RWPE1 (cell line): ENCODE results near the gene MYH8.

Experiments
- CTCF ChIA-PET: fragments of 350-600 bp; sonication (Branson Sonifier 250); formaldehyde crosslinking; extraction: SDS; loops from one replicate; lab custom pipeline; 2021; lab: Yijun Ruan, JAX
- POLR2A ChIA-PET: fragments of 400-600 bp; formaldehyde crosslinking; extraction: SDS; loops from one replicate; lab custom pipeline; 2020; ENCODE audit warnings: antibody characterized with exemption; ENCODE audit not compliant: low non-redundant PET; lab: Yijun Ruan, JAX
- DNase-seq: peaks from one replicate; pipeline ENCODE4 v3.0.0; 2012; ENCODE audit warnings: low spot score
- H3K27ac ChIP-seq: fragments of 450-650 bp; 2 replicates; pipeline ENCODE4 v1.5.1; 2017
- CTCF ChIP-seq: fragments of 450-650 bp; conservative IDR thresholded peaks from 2 replicates; pipeline ENCODE4 v1.5.1; 2017; ENCODE audit warnings: low read depth, mild to moderate bottlenecking

Gene MYH8

GRCh38 chr17:10447026-10447931, 25.5 kb upstream of the MYH8 start:
- CTCF ChIA-PET: no interaction called here
- POLR2A ChIA-PET: no interaction called here
- no peak for TF ChIP-seq CTCF
- no peak overlapping the region for H3K27ac ChIP-seq
- no peak for DNase-seq

GRCh38 chr17:10439816-10440215, 18.1 kb upstream of the MYH8 start:
- ChIA-PET POLR2A (no interaction called here), CTCF (no interaction called here)

GRCh38 chr17:10435096-10435495, 13.3 kb upstream of the MYH8 start:
- DNase-seq: peak; percentile 13
- CTCF ChIA-PET: no interaction called here

More at GRCh38 chr17:10439816-10440215, 18.1 kb upstream of the MYH8 start:
- no peak for TF ChIP-seq CTCF
- DNase-seq: no peak
- no peak overlapping the region for H3K27ac ChIP-seq

GRCh38 chr17:10429421-10430045, 7.8 kb upstream of the MYH8 start:
- TF ChIP-seq CTCF: no peak
- ChIA-PET CTCF (no interaction called here), POLR2A (no interaction called here)
- no peak for DNase-seq
- no peak overlapping the region for H3K27ac ChIP-seq

More at GRCh38 chr17:10435096-10435495, 13.3 kb upstream of the MYH8 start:
- POLR2A ChIA-PET: no interaction called here
- H3K27ac ChIP-seq: no peak overlapping the region
- no peak for TF ChIP-seq CTCF

GRCh38 chr17:10428781-10429180, 7.0 kb upstream of the MYH8 start:
- no peak for DNase-seq
- ChIA-PET POLR2A (no interaction called here), CTCF (no interaction called here)
- H3K27ac ChIP-seq: no peak overlapping the region
- TF ChIP-seq CTCF: no peak

- TF ChIP-seq CTCF: no peak
Measured at GRCh38 chr17:10421211-10421610, 539 bp downstream of the MYH8 start.

More at GRCh38 chr17:10421211-10421610, 539 bp downstream of the MYH8 start:
- DNase-seq: no peak
- ChIA-PET POLR2A (no interaction called here), CTCF (interaction anchor here (0.5 kb wide), 1 partner anchor 478 kb away, joined by 3 read pairs; no protein-coding TSS in a partner anchor)
- H3K27ac ChIP-seq: no peak overlapping the region
